ENCODE data around the gene GCNT1. TPM values are rescaled to one million over a fixed set of nuclear protein-coding genes. Genes with fewer than 3 reads are reported as not detected.
A peak's percentile ranks its signal among the peaks of the same experiment; 100 is the strongest.

Gene GCNT1
- total RNA-seq, 1 donor from 2014 or later, result 8.0 TPM

GRCh38 chr9:76415731-76416130, 43.3 kb upstream of the GCNT1 start:
- Mint-ChIP-seq H3K9me3 (ENCODE audit: unreplicated experiment) (peaks cover 9% of the 10 kb centered on the region), H3K36me3 (ENCODE audit: unreplicated experiment) (peaks cover 4% of the 10 kb centered on the region), H3K4me3 (ENCODE audit: unreplicated experiment) (no peak overlapping the region), H3K27me3 (ENCODE audit: unreplicated experiment) (no peaks in the 10 kb centered on the region), H3K4me1 (ENCODE audit: unreplicated experiment) (peaks cover 25% of the 10 kb centered on the region), H3K27ac (ENCODE audit: unreplicated experiment) (peak overlapping the region; percentile 89)
- no peak for TF ChIP-seq CTCF (IDR thresholded peaks at IDR 0.05)
- no peak for DNase-seq (ENCODE audit: extremely low spot score, unreplicated experiment)

GRCh38 chr9:76417394-76417793, 41.6 kb upstream of the GCNT1 start:
- H3K27me3 Mint-ChIP-seq (ENCODE audit: unreplicated experiment), result no peaks in the 10 kb centered on the region
- no peak overlapping the region for H3K27ac Mint-ChIP-seq (ENCODE audit: unreplicated experiment)
- peaks cover 9% of the 10 kb centered on the region for H3K9me3 Mint-ChIP-seq (ENCODE audit: unreplicated experiment)
- TF ChIP-seq CTCF (IDR thresholded peaks at IDR 0.05), result no peak
- no peak overlapping the region for H3K4me3 Mint-ChIP-seq (ENCODE audit: unreplicated experiment)
- DNase-seq (ENCODE audit: extremely low spot score, unreplicated experiment), result no peak
- peaks cover 25% of the 10 kb centered on the region for H3K4me1 Mint-ChIP-seq (ENCODE audit: unreplicated experiment)
- H3K36me3 Mint-ChIP-seq (ENCODE audit: unreplicated experiment), result peaks cover 4% of the 10 kb centered on the region

- H3K27me3 Mint-ChIP-seq (ENCODE audit: unreplicated experiment), result no peaks in the 10 kb centered on the region
- no peak overlapping the region for H3K4me3 Mint-ChIP-seq (ENCODE audit: unreplicated experiment)
- peaks cover 22% of the 10 kb centered on the region for H3K4me1 Mint-ChIP-seq (ENCODE audit: unreplicated experiment)
- peak; percentile 49 for TF ChIP-seq CTCF (IDR thresholded peaks at IDR 0.05)
- no peak for DNase-seq (ENCODE audit: extremely low spot score, unreplicated experiment)
- H3K27ac Mint-ChIP-seq (ENCODE audit: unreplicated experiment), result no peak overlapping the region
- no peaks in the 10 kb centered on the region for H3K9me3 Mint-ChIP-seq (ENCODE audit: unreplicated experiment)
- peaks cover 2% of the 10 kb centered on the region for H3K36me3 Mint-ChIP-seq (ENCODE audit: unreplicated experiment)
These were observed 39.1 kb upstream of the GCNT1 start for GRCh38 chr9:76419782-76420380.

GRCh38 chr9:76423216-76424177, 35.5 kb upstream of the GCNT1 start:
- Mint-ChIP-seq H3K9me3 (ENCODE audit: unreplicated experiment) (no peaks in the 10 kb centered on the region), H3K27me3 (ENCODE audit: unreplicated experiment) (no peaks in the 10 kb centered on the region), H3K4me1 (ENCODE audit: unreplicated experiment) (no peaks in the 10 kb centered on the region), H3K36me3 (ENCODE audit: unreplicated experiment) (no peaks in the 10 kb centered on the region), H3K4me3 (ENCODE audit: unreplicated experiment) (no peak overlapping the region), H3K27ac (ENCODE audit: unreplicated experiment) (no peak overlapping the region)
- no peak for TF ChIP-seq CTCF (IDR thresholded peaks at IDR 0.05)
- no peak for DNase-seq (ENCODE audit: extremely low spot score, unreplicated experiment)

GRCh38 chr9:76424491-76424890, 34.5 kb upstream of the GCNT1 start:
- Mint-ChIP-seq H3K27me3 (ENCODE audit: unreplicated experiment) (no peaks in the 10 kb centered on the region), H3K4me1 (ENCODE audit: unreplicated experiment) (no peaks in the 10 kb centered on the region), H3K9me3 (ENCODE audit: unreplicated experiment) (no peaks in the 10 kb centered on the region), H3K4me3 (ENCODE audit: unreplicated experiment) (no peak overlapping the region), H3K36me3 (ENCODE audit: unreplicated experiment) (no peaks in the 10 kb centered on the region), H3K27ac (ENCODE audit: unreplicated experiment) (no peak overlapping the region)
- no peak for TF ChIP-seq CTCF (IDR thresholded peaks at IDR 0.05)
- DNase-seq (ENCODE audit: extremely low spot score, unreplicated experiment), result no peak

Measured in osteocyte (in vitro differentiated cells).